Measurements from ENCODE around the gene HAUS1.

- TF ChIP-seq CTCF (IDR thresholded peaks at IDR 0.05; ENCODE audit: insufficient read depth, low read depth, low read length) (peak; percentile 66), EZH2 (IDR thresholded peaks at IDR 0.05; ENCODE audit: insufficient read depth, low read length) (no peak)
Measured at GRCh38 chr18:46073474-46074331, 30.5 kb upstream of the HAUS1 start.
